Measurements from ENCODE around the gene C1orf21. TPM values are rescaled to one million over a fixed set of nuclear protein-coding genes. Genes with fewer than 3 reads are reported as not detected.

Gene C1orf21
- total RNA-seq, 1 donor from 2014 or later = 2.6 TPM

- no peak for DNase-seq (ENCODE audit: low read depth)
- TF ChIP-seq CTCF (IDR thresholded peaks at IDR 0.05; ENCODE audit: insufficient read depth, low read length, poor library complexity, severe bottlenecking) = no peak
- no peaks in the 10 kb centered on the region for H3K27me3 ChIP-seq (ENCODE audit: control insufficient read depth, insufficient read depth, low read length)
- H3K4me3 ChIP-seq (ENCODE audit: low read depth, low read length) = no peak overlapping the region
- H3K36me3 ChIP-seq (ENCODE audit: control insufficient read depth, insufficient read depth, low read length) = no peaks in the 10 kb centered on the region
Measured at GRCh38 chr1:184614667-184615066, 227.8 kb downstream of the C1orf21 start.

GRCh38 chr1:184615301-184615700, 228.5 kb downstream of the C1orf21 start:
- TF ChIP-seq CTCF (IDR thresholded peaks at IDR 0.05; ENCODE audit: insufficient read depth, low read length, poor library complexity, severe bottlenecking) = no peak
- DNase-seq (ENCODE audit: low read depth) = no peak

GRCh38 chr1:184616504-184616903, 229.7 kb downstream of the C1orf21 start:
- TF ChIP-seq CTCF (IDR thresholded peaks at IDR 0.05; ENCODE audit: insufficient read depth, low read length, poor library complexity, severe bottlenecking) = no peak
- DNase-seq (ENCODE audit: low read depth) = no peak
- H3K4me3 ChIP-seq (ENCODE audit: low read depth, low read length) = no peak overlapping the region
- H3K27me3 ChIP-seq (ENCODE audit: control insufficient read depth, insufficient read depth, low read length) = no peaks in the 10 kb centered on the region
- no peaks in the 10 kb centered on the region for H3K36me3 ChIP-seq (ENCODE audit: control insufficient read depth, insufficient read depth, low read length)

More at GRCh38 chr1:184615301-184615700, 228.5 kb downstream of the C1orf21 start:
- Histone ChIP-seq H3K36me3 (ENCODE audit: control insufficient read depth, insufficient read depth, low read length) (no peaks in the 10 kb centered on the region), H3K27me3 (ENCODE audit: control insufficient read depth, insufficient read depth, low read length) (no peaks in the 10 kb centered on the region), H3K4me3 (ENCODE audit: low read depth, low read length) (no peak overlapping the region)

GRCh38 chr1:184617433-184618029, 230.7 kb downstream of the C1orf21 start:
- Histone ChIP-seq H3K27me3 (ENCODE audit: control insufficient read depth, insufficient read depth, low read length) (no peaks in the 10 kb centered on the region), H3K36me3 (ENCODE audit: control insufficient read depth, insufficient read depth, low read length) (no peaks in the 10 kb centered on the region), H3K4me3 (ENCODE audit: low read depth, low read length) (no peak overlapping the region)
- TF ChIP-seq CTCF (IDR thresholded peaks at IDR 0.05; ENCODE audit: insufficient read depth, low read length, poor library complexity, severe bottlenecking) = no peak
- no peak for DNase-seq (ENCODE audit: low read depth)

- no peaks in the 10 kb centered on the region for H3K36me3 ChIP-seq (ENCODE audit: control insufficient read depth, insufficient read depth, low read length)
- H3K27me3 ChIP-seq (ENCODE audit: control insufficient read depth, insufficient read depth, low read length) = no peaks in the 10 kb centered on the region
- TF ChIP-seq CTCF (IDR thresholded peaks at IDR 0.05; ENCODE audit: insufficient read depth, low read length, poor library complexity, severe bottlenecking) = no peak
- no peak overlapping the region for H3K4me3 ChIP-seq (ENCODE audit: low read depth, low read length)
- DNase-seq (ENCODE audit: low read depth) = no peak
Measured at GRCh38 chr1:184618851-184619250, 232.0 kb downstream of the C1orf21 start.

- H3K36me3 ChIP-seq (ENCODE audit: control insufficient read depth, insufficient read depth, low read length) = no peaks in the 10 kb centered on the region
- no peaks in the 10 kb centered on the region for H3K27me3 ChIP-seq (ENCODE audit: control insufficient read depth, insufficient read depth, low read length)
- DNase-seq (ENCODE audit: low read depth) = no peak
- TF ChIP-seq CTCF (IDR thresholded peaks at IDR 0.05; ENCODE audit: insufficient read depth, low read length, poor library complexity, severe bottlenecking) = no peak
- no peak overlapping the region for H3K4me3 ChIP-seq (ENCODE audit: low read depth, low read length)
Measured at GRCh38 chr1:184620469-184620868, 233.6 kb downstream of the C1orf21 start.
